Activated naive CD8-positive, alpha-beta T cell treated with anti-CD3 and anti-CD28 coated beads, Interleukin-2, amount 50 U/mL, for 16 hours (primary cell): ENCODE measurements around the gene NFAT5.
"Not testable (repeated sequence)": the region's sequence is repeated elsewhere in the genome, so short reads cannot be mapped to it uniquely, and the experiment has no call there.

Experiments used
- DNase-seq: peaks from one replicate; pipeline ENCODE4 v3.0.0-alpha.2; 2020; ENCODE audit warnings: low read depth, low spot score

The NFAT5 gene, protein sequence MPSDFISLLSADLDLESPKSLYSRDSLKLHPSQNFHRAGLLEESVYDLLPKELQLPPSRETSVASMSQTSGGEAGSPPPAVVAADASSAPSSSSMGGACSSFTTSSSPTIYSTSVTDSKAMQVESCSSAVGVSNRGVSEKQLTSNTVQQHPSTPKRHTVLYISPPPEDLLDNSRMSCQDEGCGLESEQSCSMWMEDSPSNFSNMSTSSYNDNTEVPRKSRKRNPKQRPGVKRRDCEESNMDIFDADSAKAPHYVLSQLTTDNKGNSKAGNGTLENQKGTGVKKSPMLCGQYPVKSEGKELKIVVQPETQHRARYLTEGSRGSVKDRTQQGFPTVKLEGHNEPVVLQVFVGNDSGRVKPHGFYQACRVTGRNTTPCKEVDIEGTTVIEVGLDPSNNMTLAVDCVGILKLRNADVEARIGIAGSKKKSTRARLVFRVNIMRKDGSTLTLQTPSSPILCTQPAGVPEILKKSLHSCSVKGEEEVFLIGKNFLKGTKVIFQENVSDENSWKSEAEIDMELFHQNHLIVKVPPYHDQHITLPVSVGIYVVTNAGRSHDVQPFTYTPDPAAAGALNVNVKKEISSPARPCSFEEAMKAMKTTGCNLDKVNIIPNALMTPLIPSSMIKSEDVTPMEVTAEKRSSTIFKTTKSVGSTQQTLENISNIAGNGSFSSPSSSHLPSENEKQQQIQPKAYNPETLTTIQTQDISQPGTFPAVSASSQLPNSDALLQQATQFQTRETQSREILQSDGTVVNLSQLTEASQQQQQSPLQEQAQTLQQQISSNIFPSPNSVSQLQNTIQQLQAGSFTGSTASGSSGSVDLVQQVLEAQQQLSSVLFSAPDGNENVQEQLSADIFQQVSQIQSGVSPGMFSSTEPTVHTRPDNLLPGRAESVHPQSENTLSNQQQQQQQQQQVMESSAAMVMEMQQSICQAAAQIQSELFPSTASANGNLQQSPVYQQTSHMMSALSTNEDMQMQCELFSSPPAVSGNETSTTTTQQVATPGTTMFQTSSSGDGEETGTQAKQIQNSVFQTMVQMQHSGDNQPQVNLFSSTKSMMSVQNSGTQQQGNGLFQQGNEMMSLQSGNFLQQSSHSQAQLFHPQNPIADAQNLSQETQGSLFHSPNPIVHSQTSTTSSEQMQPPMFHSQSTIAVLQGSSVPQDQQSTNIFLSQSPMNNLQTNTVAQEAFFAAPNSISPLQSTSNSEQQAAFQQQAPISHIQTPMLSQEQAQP (N-terminal part only)

DNA sequence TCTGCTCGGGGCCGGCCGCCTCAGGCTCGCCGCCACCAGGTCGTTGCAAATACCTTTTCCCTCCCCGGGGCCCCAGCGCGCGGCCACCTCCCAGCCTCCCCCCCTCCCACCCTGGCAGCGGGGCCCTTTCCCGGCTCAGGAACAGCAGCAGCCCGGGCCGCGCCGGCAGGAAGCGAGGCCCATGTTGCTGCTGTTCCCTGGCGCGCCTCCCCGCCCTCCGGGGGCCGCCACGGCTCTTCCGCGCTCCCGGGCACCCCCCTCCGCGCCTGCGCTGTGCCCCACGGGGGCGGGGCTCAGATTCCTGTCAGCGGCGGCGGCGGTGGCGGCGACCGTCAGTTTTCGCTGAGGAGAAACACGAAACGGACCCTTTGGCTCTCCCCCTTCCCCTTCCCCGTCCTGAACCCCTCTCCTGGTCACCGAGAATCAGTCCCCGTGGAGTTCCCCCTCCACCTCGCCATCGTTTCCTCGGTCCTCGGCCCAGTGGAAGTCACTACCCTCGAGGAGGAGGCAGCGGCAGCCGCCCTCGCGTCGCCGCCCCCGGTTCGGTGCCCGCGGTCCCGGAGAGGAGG is at the start of gene NFAT5:
Gene NFAT5, plus strand, starts transcription at position 296 of the 569 bp plus-strand sequence. CDS start 336 bp downstream, outside the sequence.
- DNase-seq = peak; percentile 72

DNA sequence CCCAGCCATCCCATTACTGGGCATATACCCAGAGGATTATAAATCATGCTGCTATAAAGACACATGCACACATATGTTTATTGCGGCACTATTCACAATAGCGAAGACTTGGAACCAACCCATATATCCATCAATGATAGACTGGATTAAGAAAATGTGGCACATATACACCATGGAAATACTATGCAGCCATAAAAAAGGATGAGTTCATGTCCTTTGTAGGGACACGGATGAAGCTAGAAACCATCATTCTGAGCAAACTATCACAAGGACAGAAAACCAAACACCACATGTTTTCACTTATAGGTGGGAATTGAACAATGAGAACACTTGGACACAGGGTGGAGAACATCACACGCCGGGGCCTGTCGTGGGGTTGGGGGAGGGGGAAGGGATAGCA is 47.9 kb upstream of the NFAT5 start:
- DNase-seq = not testable (repeated sequence)

DNA sequence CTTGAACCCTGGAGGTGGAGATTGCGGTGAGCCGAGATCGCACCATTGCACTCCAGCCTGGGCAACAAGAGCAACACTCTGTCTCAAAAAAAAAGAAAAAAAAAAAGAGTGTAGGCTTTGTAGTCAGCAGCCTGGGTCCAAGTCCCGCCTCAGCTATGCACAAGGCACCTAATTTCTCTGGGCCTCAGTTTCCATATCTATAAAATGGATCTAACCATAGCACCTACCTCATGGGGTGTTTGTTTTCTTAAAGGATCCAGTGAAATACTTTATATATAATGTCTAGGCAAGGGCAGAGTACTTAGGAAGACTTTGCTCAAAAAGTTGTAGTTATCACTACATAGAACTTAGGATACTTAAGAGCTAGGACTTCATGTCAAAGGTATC is 45.4 kb upstream of the NFAT5 start:
- no peak for DNase-seq

DNA sequence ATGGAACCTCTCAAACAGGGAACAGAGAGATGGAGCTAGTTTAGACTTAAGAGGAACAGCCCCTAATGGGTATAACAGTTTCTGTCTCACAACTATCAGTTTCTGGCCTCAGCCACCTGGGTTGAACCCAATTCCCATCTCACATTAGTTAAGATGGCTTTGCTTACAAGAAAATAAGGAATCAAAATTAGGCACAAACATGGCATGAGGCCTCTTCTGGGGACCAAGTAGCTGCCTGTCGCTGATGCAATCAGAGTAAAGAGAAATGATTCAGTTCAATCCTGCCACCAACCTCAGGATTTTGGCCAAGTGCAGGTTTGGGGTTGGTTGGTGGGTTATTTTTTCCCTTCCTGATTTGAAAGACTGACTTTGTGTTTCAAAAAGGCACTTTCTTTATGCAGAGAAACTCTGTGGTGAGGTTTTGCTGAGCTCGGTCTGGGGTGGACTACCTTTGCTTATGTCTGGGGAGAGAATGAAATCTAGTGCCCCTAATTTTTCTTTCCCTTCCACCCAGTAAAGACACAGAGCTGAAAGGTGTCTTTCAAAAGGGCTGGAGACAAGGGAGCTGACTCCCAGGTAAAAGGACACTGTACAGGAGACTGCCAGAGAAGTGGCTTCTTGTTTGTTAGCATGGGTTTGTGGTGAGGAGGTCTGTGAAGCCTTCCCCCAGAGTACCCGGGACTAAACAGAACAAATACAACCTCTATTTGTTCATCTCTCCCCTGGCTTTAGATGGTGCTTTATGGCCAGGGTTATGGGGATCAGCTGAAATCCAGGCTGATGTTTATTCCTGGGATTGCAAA is 44.8 kb upstream of the NFAT5 start:
- DNase-seq = peak; percentile 3

DNA sequence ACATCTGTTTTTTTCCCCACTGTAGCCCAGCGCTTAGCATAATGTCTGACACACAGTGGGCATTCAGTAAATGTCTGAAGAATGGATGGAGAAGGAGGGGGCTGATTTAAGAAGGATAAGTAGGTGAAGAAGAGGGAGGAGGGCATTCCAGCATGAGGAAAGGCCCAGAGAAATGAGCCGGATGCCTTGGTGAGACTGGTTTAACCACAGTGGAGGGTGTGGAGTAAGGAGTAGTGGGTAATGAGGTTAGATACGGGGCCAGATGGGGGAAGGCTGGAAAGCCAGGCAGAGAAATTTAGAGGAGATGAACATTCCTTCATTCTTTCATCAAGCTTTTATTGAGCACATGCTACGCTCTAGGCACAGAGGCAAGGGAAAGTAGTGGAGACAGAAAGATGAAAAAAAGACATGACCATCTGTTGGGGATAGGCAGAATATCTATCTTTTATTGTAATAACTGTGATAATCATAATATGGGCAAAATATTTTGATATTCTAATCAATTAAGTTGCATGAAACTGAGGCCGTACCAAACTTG is 43.7 kb upstream of the NFAT5 start:
- DNase-seq = no peak

DNA sequence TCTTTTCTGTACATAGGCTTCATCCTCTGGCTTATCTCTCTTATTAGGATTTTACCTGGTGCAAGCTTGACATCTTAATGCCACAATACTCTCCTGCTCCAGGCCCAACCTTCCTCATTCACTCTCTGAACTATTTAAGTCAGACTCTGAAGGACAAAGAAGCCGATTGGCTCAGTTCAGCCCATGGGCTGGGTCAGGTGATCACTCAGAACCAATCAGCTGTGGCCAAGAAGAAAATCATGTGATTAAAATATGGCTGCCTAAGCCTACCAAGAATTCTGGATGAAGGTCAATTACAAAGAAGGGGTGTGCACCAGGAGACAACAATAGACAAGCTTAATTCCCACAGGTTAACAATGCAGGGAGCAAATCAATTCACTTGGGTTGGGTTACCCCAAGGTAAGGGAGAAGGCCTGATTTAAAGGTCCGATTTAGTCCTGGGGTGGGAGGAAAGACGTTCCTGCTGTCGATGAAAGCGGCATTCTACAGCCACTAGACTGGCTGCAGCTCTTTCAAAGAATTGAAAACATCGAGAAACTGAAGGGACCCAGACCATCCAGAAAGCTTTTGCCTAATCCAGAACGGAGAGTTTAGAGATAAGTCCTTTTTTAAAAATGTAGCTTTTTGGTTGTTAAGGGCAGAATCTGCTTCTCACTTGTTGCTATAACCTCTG is 42.9 kb upstream of the NFAT5 start:
- DNase-seq = no peak

DNA sequence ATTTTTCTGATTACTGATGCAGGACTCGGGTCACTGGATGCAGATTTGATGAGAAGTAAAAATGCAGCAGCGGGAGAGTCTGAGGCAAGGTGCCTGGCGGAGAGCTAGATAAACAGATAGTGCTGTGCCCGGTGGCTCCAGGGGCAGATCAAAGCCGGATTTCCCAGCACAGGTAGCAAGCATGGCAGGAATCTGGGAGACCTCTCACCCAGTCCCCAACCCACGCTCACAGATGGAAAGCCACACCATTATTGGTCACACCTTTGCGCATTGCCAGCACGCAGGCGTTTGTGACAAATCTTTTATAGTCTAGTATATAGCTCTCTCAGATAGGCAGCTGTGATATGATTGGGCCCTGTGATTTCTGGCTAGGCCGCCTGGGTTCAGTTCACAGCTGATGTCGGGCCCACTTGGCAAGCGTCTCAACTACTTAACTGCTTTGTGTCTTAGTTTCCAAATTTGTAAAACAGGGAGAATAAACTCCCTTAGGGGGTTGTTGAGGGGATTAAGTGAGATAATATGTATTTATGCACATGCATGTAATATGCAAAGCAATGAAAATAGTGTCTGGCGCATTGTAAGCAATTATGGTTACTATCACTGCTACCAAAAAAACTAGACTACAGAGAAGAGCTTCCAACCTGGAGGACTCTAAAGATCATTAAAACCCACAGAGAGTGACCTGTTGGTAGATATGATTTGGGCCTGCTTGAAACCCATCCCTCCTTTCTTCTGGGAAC is 42.0 kb upstream of the NFAT5 start:
- DNase-seq = no peak

DNA sequence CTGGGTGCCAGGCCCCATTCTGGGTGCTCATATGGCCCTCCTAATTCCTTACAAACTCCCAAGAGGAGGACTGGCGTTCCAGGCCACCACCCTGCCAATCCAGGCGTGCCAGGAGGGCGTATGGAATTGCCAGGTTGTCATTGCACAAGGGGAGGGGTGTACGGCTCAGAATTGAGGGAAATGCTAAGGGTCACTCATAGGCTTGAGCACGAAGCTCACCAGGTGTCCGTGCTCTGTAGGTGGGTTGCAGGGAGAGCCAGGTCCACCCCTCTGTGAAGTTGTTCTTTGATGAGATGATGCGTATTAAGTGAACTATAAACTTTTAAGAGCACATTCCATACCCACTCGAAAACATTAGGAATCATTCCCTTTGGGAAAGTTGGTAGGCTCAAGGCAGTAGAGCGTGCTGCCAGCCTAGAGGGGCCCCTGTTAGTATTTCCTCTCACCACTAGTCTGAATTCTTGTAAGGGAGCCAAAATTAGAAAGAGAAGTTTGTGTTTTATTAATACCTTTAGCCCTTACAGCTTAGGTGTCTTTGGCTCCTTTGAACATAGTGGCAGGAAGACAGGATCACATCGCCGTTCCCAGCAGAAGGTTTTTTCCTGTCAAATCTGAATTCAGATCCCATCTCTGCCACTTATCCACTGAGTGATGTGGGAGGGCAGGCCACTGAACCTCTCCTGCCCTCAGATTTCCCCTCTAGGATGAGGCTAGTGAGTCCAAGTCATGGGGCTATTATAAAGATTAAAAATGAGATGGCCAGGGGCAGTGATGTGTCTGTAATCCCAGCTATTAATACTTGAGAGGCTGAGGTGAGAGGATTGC is 38.7 kb upstream of the NFAT5 start:
- no peak for DNase-seq

DNA sequence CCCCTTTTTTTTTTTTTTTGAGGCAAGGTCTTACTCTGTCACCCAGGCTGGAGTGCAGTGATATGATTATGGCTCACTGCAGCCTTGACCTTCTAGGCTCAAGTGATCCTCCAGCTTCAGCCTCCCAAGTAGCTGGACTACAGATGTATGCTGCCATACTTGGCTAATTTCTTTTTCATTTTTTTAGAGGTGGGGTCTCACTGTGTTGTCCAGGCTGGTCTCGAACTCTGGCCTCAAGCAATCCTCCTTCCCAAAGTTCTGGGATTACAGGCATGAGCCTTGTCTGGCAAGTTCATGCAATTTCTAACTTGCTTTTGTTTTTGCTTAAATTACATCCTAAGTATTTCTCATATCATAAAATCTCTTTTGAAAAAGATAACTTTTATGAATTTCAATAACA is 33.8 kb upstream of the NFAT5 start:
- DNase-seq = no peak

DNA sequence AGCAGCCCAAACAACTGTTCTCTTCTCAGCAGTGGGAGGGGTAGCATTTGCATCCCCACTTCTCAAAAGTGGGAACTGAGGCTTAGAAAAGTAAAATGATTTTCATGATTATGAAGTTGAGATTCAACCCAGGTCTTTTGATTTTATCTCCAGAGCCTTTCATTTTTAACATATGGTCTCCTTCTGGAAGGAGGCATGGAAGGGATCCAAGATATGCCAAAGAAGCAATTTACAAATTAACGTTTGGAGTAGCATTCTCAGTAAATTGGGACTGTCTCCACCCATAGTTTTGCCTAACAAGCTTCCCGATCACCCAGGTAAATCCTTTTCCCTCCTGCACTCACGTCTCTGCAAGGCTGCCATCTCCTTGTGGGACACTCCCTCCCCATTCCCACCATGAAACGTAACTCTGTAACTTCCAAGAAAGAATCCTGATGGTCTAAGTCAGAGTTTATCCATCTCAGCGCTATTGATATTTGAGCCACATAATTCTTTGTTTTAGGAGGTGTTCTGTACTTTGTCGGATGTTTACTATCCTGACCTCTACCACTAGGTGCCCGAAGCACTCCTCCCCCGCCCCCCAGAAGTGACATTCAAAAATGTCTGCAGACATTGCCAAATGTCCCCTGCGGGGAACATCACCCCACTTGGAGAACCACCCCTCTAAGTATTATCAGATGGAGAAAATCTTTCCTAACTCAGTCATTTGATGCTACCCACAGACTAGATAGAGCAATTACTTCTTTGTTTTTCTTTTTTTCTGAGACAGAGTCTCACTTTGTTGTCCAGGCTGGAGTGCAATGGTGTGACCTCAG is 32.9 kb upstream of the NFAT5 start:
- no peak for DNase-seq

DNA sequence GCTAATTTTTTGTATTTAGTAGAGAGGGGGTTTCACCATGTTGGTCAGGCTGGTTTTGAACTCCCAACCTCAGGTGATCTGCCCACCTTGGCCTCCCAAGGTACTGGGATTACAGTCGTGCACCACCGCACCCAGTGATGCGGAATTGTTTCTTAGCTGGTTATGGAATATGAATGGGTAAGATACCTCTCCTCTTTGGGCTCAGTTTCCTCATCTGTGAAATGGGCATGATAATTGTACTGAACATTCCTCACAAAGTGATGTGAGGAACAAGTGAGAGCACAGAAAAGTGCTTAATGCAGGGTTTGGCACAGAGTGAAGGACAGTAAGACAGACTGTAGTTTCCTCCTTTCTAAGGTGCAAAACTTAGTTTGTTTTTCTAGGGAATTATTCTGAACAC is 31.0 kb upstream of the NFAT5 start:
- DNase-seq = no peak

DNA sequence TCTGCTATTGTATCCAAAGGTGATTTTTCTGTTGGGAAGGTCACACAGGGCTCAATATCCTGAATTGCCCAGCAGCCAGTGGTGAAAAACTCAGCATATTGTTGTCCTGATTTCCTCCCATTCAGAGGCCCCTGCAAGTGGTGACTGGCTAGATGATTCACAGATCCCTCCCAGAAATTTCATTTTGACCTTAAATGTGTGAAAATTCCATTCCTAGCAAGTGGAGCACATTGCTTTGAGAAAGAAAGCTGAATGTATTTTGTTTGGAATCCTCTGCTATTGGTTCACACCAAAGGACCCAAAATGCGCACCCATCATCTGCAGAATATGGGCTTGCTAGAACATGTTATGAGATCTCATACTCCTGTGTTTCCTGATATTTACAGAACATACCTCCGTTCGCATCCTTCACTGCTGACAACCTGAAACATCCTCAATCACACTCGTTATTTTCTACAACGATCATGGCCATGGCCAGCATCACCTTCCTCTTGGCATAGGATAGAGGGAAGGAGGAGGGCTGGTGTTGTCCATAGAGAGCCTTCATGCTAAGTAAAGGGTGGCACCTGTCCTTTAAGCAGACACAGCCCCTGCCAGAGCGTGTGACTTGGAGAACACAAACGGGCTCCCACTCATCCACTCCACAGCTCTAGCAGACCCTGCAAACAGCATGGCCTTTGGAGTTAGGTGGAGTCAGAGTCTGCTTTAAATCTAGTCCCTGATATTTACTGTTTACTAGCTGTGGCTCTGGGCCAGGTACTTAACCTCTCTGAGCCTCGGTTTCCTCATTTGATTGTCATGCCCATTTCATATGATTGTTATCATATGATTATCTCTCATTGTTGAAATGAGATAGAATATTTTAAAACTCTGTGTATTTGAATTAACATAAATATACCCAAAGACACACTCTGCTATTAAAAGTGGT is 30.4 kb upstream of the NFAT5 start:
- no peak for DNase-seq

DNA sequence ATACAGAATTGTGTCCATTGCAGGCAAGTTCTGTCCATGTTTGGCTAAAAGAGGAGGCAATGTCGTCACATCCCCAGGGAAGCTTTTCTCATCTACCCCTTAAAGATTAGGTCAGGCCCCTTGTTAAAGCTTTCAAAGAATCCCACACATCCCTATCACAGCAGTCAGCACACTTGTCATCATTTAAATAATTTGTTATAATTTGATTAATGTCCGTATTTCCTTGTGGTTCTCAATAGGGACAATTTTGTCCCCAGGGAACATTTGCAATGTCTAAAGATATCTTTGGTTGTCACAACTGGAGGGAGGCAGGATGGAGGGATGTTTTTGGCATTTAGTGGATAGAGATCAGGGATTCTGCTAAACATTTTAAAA is 28.1 kb upstream of the NFAT5 start:
- DNase-seq = no peak

DNA sequence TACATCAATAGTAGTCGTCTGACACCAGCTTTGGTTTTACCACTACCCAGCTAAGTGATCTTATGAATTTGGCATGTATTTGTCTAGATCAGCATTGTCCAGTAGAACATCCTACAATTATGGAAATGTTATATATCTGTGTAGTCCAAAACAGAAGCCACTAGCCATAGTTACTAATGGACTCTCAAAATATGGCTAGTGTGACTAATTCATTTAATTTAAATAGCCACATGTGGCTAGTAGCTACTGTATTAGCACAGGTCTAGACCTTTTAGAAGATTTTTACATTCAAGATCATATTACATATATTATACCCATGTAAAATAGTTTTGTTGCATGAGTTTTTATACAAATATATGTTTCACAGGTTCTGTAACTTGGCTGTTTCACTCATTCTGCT is 27.0 kb upstream of the NFAT5 start:
- DNase-seq = no peak

DNA sequence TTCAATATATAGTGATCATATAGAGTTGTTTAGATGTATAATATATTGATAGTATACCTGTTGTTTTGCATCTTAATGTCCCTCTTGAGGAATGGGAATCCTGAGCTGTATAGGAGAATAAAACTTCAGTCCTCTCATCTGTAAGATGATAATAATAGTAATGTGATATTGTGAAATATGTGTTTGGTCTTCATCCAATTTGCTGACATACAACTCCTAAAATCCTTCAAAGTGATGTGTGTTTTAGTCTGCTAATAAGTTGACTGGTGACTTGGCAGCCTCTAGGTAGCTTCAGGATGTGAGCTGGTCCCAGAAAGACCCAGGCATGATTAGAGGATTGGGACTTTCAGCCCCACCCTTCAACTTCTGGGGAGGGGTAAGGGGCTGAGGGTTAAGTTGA is 22.8 kb upstream of the NFAT5 start:
- no peak for DNase-seq

DNA sequence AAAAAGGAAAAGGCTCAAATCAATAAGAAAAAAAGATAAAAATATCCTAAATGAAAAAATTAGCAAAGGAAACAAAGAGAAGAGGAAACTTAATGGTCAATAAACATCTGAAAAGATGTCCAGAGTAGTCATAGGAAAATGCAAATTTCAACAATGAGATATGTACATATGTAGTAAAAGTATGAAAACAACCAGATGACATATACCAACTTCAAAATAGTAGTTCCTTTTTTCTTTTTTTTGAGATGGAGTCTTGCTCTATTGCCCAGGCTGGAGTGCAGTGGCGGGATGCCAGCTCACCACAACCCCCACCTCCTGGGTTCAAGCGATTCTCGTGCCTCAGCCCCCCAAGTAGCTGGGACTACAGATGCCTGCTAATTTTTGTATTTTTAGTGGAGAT is 21.7 kb upstream of the NFAT5 start:
- DNase-seq = no peak

DNA sequence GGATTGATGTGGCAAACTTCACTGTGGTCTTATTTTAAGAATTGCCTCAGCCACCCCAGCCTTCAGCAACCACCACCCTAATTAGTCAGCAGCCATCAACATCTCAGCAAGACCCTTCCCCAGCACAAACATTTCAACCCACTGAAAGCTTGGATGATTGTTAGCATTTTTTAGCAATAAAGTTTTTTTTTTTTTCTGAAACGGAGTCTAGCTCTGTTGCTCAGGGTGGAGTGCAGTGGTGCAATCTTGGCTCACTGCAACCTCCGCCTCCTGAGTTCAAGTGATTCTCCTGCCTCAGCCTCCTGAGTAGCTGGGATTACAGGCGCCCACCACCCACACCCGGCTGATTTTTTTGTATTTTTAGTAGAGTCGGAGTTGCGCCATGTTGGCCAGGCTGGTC is 19.1 kb upstream of the NFAT5 start:
- DNase-seq = not testable (repeated sequence)
